GM12892 (cell line): ENCODE results near the gene TMED5.

Experiments
- POLR2A ChIP-seq: IDR thresholded peaks from 2 replicates; pipeline ENCODE4 v1.6.1; 2011; ENCODE audit warnings: low read depth, low read length, control low read depth
- POLR2AphosphoS5 ChIP-seq: IDR thresholded peaks from 2 replicates; pipeline ENCODE4 v1.6.1; 2011; ENCODE audit warnings: low read depth, low read length, control low read depth
- TAF1 ChIP-seq: IDR thresholded peaks from 2 replicates; pipeline ENCODE4 v1.6.1; 2011; ENCODE audit warnings: low read depth, mild to moderate bottlenecking, control low read depth, low read length, borderline replicate concordance

DNA sequence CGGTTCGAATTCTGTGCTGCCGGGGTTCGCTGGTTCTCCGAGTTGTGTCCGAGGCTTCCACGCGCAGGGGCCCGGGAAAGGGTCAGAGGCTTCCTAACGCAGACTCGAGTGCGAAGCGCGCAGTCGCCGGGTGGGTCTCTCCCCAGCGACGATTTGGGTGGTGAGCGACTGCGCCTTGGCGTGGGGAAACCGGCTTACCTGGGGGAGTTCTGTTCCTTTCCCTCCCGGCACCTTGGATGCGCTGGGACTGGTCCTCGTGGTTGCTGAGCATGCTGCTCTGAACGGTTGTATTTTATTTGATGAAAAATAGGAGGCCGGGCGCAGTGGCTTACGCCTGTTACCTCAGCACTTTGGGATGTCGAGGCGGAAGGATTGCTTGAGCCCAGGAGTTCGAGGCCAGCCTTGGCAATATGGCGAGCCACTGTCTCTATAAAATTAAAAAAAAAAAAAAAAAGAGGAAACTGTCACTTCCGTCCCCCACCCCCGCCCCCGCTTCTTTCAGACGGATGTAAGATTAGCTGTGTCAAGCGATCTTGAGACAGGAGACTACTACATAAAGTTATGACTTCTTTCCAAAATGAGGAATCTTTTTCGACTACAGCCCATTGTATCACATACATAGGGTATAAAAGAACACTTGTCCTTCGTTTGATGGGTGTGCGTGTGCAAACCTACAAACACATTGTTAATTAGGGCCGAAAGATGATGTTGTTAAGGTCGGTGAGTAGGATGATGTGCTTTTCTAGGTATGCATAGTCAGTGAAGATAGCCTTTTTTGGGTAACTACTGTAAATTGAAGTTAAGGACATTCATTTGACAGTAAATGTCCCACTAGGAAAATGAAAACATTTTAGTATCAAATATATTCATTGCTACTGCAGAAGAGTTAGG lies 755 bp upstream of the TMED5 start, which contains the start of gene CCDC18:
- TF ChIP-seq POLR2A (no peak; the same call in 1 of the 2 replicates), TAF1 (0 out of 2 replicates have a peak, but pooled peaks have one; percentile 4), POLR2AphosphoS5 (no peak; the same call in 1 of the 2 replicates)
